ENCODE results near the gene ENPP7. TPM values are rescaled to one million over a fixed set of nuclear protein-coding genes. Genes with fewer than 3 reads are reported as not detected.

Gene ENPP7
- total and polyA plus RNA-seq, 8 donors, result 0.05 to 0.15 (median 0.12) TPM; not detected in 3

GRCh38 chr17:79700592-79700991 lies 30.2 kb upstream of the ENPP7 start:
- ATAC-seq, result no peak
- Histone ChIP-seq H3K4me1 (no peaks in the 10 kb centered on the region), H3K27me3 (no peaks in the 10 kb centered on the region), H3K4me3 (no peak overlapping the region), H3K27ac (no peak overlapping the region), H3K36me3 (no peaks in the 10 kb centered on the region), H3K9me3 (no peaks in the 10 kb centered on the region)
- TF ChIP-seq, protein P1, sequence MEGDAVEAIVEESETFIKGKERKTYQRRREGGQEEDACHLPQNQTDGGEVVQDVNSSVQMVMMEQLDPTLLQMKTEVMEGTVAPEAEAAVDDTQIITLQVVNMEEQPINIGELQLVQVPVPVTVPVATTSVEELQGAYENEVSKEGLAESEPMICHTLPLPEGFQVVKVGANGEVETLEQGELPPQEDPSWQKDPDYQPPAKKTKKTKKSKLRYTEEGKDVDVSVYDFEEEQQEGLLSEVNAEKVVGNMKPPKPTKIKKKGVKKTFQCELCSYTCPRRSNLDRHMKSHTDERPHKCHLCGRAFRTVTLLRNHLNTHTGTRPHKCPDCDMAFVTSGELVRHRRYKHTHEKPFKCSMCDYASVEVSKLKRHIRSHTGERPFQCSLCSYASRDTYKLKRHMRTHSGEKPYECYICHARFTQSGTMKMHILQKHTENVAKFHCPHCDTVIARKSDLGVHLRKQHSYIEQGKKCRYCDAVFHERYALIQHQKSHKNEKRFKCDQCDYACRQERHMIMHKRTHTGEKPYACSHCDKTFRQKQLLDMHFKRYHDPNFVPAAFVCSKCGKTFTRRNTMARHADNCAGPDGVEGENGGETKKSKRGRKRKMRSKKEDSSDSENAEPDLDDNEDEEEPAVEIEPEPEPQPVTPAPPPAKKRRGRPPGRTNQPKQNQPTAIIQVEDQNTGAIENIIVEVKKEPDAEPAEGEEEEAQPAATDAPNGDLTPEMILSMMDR (IDR thresholded peaks at IDR 0.05), result no peak
- no peak for DNase-seq
- no peak for FAIRE-seq
- 28 to 41% methylated on average over 5 of the region's 5 CpGs for WGBS, 2 donors
- intact Hi-C loops (cut with DNase I), result loop anchor here in 1 of 3 donors (10.0 kb wide), 1 partner anchor 306 kb away; no protein-coding TSS in a partner anchor

GRCh38 chr17:79702034-79702433 lies 28.7 kb upstream of the ENPP7 start:
- no peaks in the 10 kb centered on the region for H3K9me3 ChIP-seq
- no peaks in the 10 kb centered on the region for H3K27me3 ChIP-seq
- no peak overlapping the region for H3K27ac ChIP-seq
- intact Hi-C loops (cut with DNase I), result loop anchor here in 1 of 3 donors (10.0 kb wide), 1 partner anchor 307 kb away; no protein-coding TSS in a partner anchor
- no peak overlapping the region for H3K4me3 ChIP-seq
- no peak for DNase-seq
- TF ChIP-seq, protein P1 (IDR thresholded peaks at IDR 0.05), result no peak
- no peak for FAIRE-seq
- H3K4me1 ChIP-seq, result no peaks in the 10 kb centered on the region
- 25 to 26% methylated on average over 9 to 13 of the region's 13 CpGs for WGBS, 2 donors
- ATAC-seq, result no peak
- H3K36me3 ChIP-seq, result no peaks in the 10 kb centered on the region

GRCh38 chr17:79702550-79703236 lies 28.1 kb upstream of the ENPP7 start:
- no peak for FAIRE-seq
- no peak overlapping the region for H3K27ac ChIP-seq
- WGBS, 2 donors, result 35 to 37% methylated on average over 12 of the region's 12 CpGs
- no peaks in the 10 kb centered on the region for H3K27me3 ChIP-seq
- no peaks in the 10 kb centered on the region for H3K4me1 ChIP-seq
- no peak for DNase-seq
- intact Hi-C loops (cut with DNase I), result loop anchor here in 1 of 3 donors (10.0 kb wide), 1 partner anchor 308 kb away; no protein-coding TSS in a partner anchor
- TF ChIP-seq, protein P1 (IDR thresholded peaks at IDR 0.05), result no peak
- no peak for ATAC-seq
- H3K9me3 ChIP-seq, result no peaks in the 10 kb centered on the region
- H3K4me3 ChIP-seq, result no peak overlapping the region
- no peaks in the 10 kb centered on the region for H3K36me3 ChIP-seq

DNA sequence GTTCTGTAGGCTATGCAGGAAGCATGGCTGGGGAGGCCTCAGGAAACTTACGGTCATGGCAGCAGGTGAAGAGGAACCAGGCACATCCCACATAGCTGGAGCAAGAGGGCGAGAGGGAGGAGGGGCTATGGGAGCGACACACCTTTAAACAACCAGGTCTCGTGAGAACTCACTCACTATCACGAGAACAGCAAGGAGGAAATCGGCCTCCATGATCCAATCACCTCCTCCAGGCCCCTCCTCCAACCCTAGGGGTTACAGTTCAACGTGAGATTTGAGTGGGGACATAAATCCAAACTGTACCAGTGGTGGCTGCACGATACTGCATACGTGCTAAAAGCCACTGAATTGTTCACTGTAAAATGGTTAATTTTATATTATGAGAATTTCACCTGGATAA lies 26.1 kb upstream of the ENPP7 start:
- no peak for ATAC-seq
- no peak overlapping the region for H3K4me3 ChIP-seq
- no peak overlapping the region for H3K27ac ChIP-seq
- no peak for DNase-seq
- no peaks in the 10 kb centered on the region for H3K9me3 ChIP-seq
- H3K27me3 ChIP-seq, result no peaks in the 10 kb centered on the region
- WGBS, 2 donors, result 60 to 81% methylated on average over 9 of the region's 9 CpGs
- intact Hi-C loops (cut with DNase I), result loop anchor here in 1 of 3 donors (10.0 kb wide), 1 partner anchor 310 kb away; no protein-coding TSS in a partner anchor
- no peaks in the 10 kb centered on the region for H3K36me3 ChIP-seq
- TF ChIP-seq, protein P1 (IDR thresholded peaks at IDR 0.05), result no peak
- FAIRE-seq, result no peak
- no peaks in the 10 kb centered on the region for H3K4me1 ChIP-seq

GRCh38 chr17:79705674-79706073 lies 25.1 kb upstream of the ENPP7 start:
- TF ChIP-seq, protein P1 (IDR thresholded peaks at IDR 0.05), result no peak
- no peak for FAIRE-seq

More at GRCh38 chr17:79705674-79706073, 25.1 kb upstream of the ENPP7 start:
- Histone ChIP-seq H3K4me3 (no peak overlapping the region), H3K36me3 (no peaks in the 10 kb centered on the region), H3K27me3 (no peaks in the 10 kb centered on the region), H3K9me3 (no peaks in the 10 kb centered on the region), H3K27ac (no peak overlapping the region), H3K4me1 (no peaks in the 10 kb centered on the region)
- 66 to 75% methylated on average over 20 of the region's 20 CpGs for WGBS, 2 donors
- intact Hi-C loops (cut with DNase I), result loop anchor here in 1 of 3 donors (10.0 kb wide), 1 partner anchor 311 kb away; no protein-coding TSS in a partner anchor
- no peak for ATAC-seq
- no peak for DNase-seq

All from pancreas (tissue), 10 donors.